GM08714 (cell line): ENCODE results near the gene CAPN12.

Source experiments
- H3K4me3 ChIP-seq: fragments of 200-500 bp; sonication (Bioruptor generic); 2 replicates; pipeline ENCODE4 v1.5.1; 2014; ENCODE audit warnings: mild to moderate bottlenecking, low read length, inconsistent platforms
- ZNF274 ChIP-seq: IDR thresholded peaks from 2 replicates; pipeline ENCODE4 v1.6.1; 2012; ENCODE audit warnings: mild to moderate bottlenecking, low read depth, low read length

The CAPN12 gene

GRCh38 chr19:38686530-38686888 is 57.8 kb downstream of the CAPN12 start:
- no peak for TF ChIP-seq ZNF274
- H3K4me3 ChIP-seq = no peak overlapping the region; the same call in 1 of the 2 replicates

GRCh38 chr19:38685666-38686529 is 58.4 kb downstream of the CAPN12 start:
- H3K4me3 ChIP-seq = peak overlapping the region; percentile 25; the same call in 1 of the 2 replicates
- no peak for TF ChIP-seq ZNF274

- H3K4me3 ChIP-seq = no peak overlapping the region; the same call in 1 of the 2 replicates
- TF ChIP-seq ZNF274 = no peak
These were observed 59.2 kb downstream of the CAPN12 start for GRCh38 chr19:38684862-38685665.

GRCh38 chr19:38684078-38684861 is 60.0 kb downstream of the CAPN12 start:
- H3K4me3 ChIP-seq = no peak overlapping the region
- no peak for TF ChIP-seq ZNF274

GRCh38 chr19:38683393-38684077 is 60.7 kb downstream of the CAPN12 start:
- no peak overlapping the region for H3K4me3 ChIP-seq
- no peak for TF ChIP-seq ZNF274

GRCh38 chr19:38682872-38683392 is 61.3 kb downstream of the CAPN12 start:
- no peak overlapping the region for H3K4me3 ChIP-seq
- no peak for TF ChIP-seq ZNF274

- no peak overlapping the region for H3K4me3 ChIP-seq
- no peak for TF ChIP-seq ZNF274
These were observed 61.9 kb downstream of the CAPN12 start for GRCh38 chr19:38682195-38682867.
